Prostate gland (tissue), 2 donors: ENCODE results near the gene GJB6.

Experiments used
- POLR2A ChIP-seq: fragments of 450-650 bp; IDR thresholded peaks from one replicate; pipeline ENCODE4 v1.6.1; 2016; ENCODE audit warnings: antibody characterized with exemption, mild to moderate bottlenecking
- POLR2AphosphoS5 ChIP-seq: sonication (generic); formaldehyde crosslinking; IDR thresholded peaks from one replicate; pipeline ENCODE4 v1.6.1; 2017; ENCODE audit warnings: antibody characterized with exemption
- TF ChIP-seq, protein P1 (sequence below), 4 experiments: fragments of 200-600 bp in 2 of 4; fragments of 450-650 bp in 2 of 4; sonication (generic) in 2 of 4; IDR thresholded peaks; 1 replicate in 3 of 4; 2 replicates in 1 of 4; pipeline ENCODE4 v1.5.1; 2016 to 2019; ENCODE audit warnings: antibody characterized with exemption in 4 of 4, mild to moderate bottlenecking in 2 of 4, moderate library complexity in 2 of 4

- TF ChIP-seq, protein P1, sequence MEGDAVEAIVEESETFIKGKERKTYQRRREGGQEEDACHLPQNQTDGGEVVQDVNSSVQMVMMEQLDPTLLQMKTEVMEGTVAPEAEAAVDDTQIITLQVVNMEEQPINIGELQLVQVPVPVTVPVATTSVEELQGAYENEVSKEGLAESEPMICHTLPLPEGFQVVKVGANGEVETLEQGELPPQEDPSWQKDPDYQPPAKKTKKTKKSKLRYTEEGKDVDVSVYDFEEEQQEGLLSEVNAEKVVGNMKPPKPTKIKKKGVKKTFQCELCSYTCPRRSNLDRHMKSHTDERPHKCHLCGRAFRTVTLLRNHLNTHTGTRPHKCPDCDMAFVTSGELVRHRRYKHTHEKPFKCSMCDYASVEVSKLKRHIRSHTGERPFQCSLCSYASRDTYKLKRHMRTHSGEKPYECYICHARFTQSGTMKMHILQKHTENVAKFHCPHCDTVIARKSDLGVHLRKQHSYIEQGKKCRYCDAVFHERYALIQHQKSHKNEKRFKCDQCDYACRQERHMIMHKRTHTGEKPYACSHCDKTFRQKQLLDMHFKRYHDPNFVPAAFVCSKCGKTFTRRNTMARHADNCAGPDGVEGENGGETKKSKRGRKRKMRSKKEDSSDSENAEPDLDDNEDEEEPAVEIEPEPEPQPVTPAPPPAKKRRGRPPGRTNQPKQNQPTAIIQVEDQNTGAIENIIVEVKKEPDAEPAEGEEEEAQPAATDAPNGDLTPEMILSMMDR (IDR thresholded peaks at IDR 0.05) = no peak
- TF ChIP-seq POLR2A = no peak
- TF ChIP-seq POLR2AphosphoS5 = no peak
Measured at GRCh38 chr13:20258963-20259288, 26.8 kb upstream of the GJB6 start.
